A673 (cell line): ENCODE results near the gene RGS3.

Source experiments
- EZH2 ChIP-seq: fragments of 200-600 bp; sonication (generic); IDR thresholded peaks from 2 replicates; pipeline ENCODE4 v1.6.1; 2017; ENCODE audit warnings: borderline replicate concordance, low read depth, mild to moderate bottlenecking, mixed read lengths, antibody characterized with exemption, low read length; ENCODE audit not compliant: poor library complexity, severe bottlenecking
- TF ChIP-seq, protein P1 (sequence below): fragments of 300-800, 200-600 bp; sonication (generic); conservative IDR thresholded peaks from 2 replicates; pipeline ENCODE4 v1.5.1; 2017; ENCODE audit warnings: low read depth, mild to moderate bottlenecking, antibody characterized with exemption, low read length, moderate library complexity, mixed read lengths

DNA sequence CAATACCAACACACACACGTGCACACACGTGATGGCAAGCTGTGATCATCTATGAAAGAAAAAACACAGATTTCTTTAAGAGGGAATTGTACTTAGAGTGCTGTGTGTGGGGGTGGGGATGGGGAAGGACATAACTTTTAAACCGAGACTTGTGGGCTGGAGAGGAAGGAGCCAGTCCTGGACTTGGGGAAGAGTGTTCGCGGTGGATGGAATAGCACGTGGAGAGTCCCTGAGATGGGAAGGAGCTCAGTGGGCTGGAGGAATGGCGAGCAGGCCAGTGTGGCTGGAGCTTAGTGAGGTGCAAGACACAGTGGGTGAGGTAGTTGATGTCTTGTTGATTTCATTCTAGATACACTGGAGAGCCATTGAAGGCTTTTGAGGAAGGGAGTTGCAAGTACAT is 78.5 kb downstream of the RGS3 start:
- TF ChIP-seq, protein P1, sequence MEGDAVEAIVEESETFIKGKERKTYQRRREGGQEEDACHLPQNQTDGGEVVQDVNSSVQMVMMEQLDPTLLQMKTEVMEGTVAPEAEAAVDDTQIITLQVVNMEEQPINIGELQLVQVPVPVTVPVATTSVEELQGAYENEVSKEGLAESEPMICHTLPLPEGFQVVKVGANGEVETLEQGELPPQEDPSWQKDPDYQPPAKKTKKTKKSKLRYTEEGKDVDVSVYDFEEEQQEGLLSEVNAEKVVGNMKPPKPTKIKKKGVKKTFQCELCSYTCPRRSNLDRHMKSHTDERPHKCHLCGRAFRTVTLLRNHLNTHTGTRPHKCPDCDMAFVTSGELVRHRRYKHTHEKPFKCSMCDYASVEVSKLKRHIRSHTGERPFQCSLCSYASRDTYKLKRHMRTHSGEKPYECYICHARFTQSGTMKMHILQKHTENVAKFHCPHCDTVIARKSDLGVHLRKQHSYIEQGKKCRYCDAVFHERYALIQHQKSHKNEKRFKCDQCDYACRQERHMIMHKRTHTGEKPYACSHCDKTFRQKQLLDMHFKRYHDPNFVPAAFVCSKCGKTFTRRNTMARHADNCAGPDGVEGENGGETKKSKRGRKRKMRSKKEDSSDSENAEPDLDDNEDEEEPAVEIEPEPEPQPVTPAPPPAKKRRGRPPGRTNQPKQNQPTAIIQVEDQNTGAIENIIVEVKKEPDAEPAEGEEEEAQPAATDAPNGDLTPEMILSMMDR = no peak
- no peak for TF ChIP-seq EZH2
